K562 (cell line): ENCODE results near the gene COPS6. TPM values are rescaled to one million over a fixed set of nuclear protein-coding genes. Genes with fewer than 3 reads are reported as not detected.

Experiments
- CREM ChIP-seq: IDR thresholded peaks from 2 replicates; pipeline ENCODE4 v1.6.1; 2014; ENCODE audit warnings: antibody characterized with exemption, low read depth
- E2F3 ChIP-seq: fragments of 250-450 bp; sonication (Bioruptor Pico); IDR thresholded peaks from 2 replicates; pipeline ENCODE4 v1.4.0; 2020; ENCODE audit warnings: mild to moderate bottlenecking
- ESRRA ChIP-seq: fragments of 450-650 bp; IDR thresholded peaks from 2 replicates; pipeline ENCODE4 v1.6.1; 2014; ENCODE audit warnings: low read depth, mild to moderate bottlenecking, moderate library complexity, borderline replicate concordance
- GATAD2B ChIP-seq: fragments of 450-650 bp; IDR thresholded peaks from 2 replicates; pipeline ENCODE4 v1.6.1; 2017; ENCODE audit warnings: mild to moderate bottlenecking, borderline replicate concordance
- HDGF ChIP-seq: fragments of 450-650 bp; IDR thresholded peaks from 2 replicates; pipeline ENCODE4 v1.6.1; 2016
- HNRNPL ChIP-seq: fragments of 200-400 bp; formaldehyde crosslinking; IDR thresholded peaks from 2 replicates; pipeline ENCODE4 v1.6.1; 2017; ENCODE audit warnings: low read depth, mild to moderate bottlenecking, low read length
- KAT8 ChIP-seq: fragments of 450-650 bp; IDR thresholded peaks from 2 replicates; pipeline ENCODE4 v1.6.1; 2016; ENCODE audit warnings: low read depth, mild to moderate bottlenecking
- LCOR ChIP-seq: sonication (generic); formaldehyde crosslinking; IDR thresholded peaks from 2 replicates; pipeline ENCODE4 v1.8.0; 2022; ENCODE audit warnings: mild to moderate bottlenecking, missing genetic modification reagents
- LEF1 ChIP-seq: fragments of 450-650 bp; IDR thresholded peaks from 2 replicates; pipeline ENCODE4 v1.6.1; 2016; ENCODE audit warnings: mild to moderate bottlenecking
- MBD2 ChIP-seq: sonication (generic); IDR thresholded peaks from 2 replicates; pipeline ENCODE4 v1.6.1; 2016; ENCODE audit warnings: low read depth, borderline replicate concordance
- MEIS2 ChIP-seq: fragments of 450-650 bp; IDR thresholded peaks from 2 replicates; pipeline ENCODE4 v1.6.1; 2014; ENCODE audit warnings: mild to moderate bottlenecking; ENCODE audit not compliant: partially characterized antibody
- NR4A1 ChIP-seq, 2 experiments: fragments of 250-450 bp in 1 of 2; fragments of 450-650 bp in 1 of 2; sonication (Bioruptor Pico) in 1 of 2; IDR thresholded peaks; 2 replicates each; pipeline versions ENCODE4 v1.4.0 to v1.6.1; 2016 to 2020; ENCODE audit warnings: mild to moderate bottlenecking in 2 of 2, missing compliant biosample characterization in 1 of 2, missing genetic modification characterization in 1 of 2, moderate library complexity in 1 of 2
- POLR2AphosphoS2 ChIP-seq: IDR thresholded peaks from 2 replicates; pipeline ENCODE4 v1.6.1; 2012; ENCODE audit warnings: low read length, improper control_type of control experiment
- POLR2B ChIP-seq: fragments of 450-650 bp; IDR thresholded peaks from 2 replicates; pipeline ENCODE4 v1.6.1; 2018; ENCODE audit warnings: low read depth; ENCODE audit not compliant: partially characterized antibody
- ZKSCAN8 ChIP-seq: fragments of 200-800 bp; sonication (Bioruptor generic); IDR thresholded peaks from 2 replicates; pipeline ENCODE4 v1.6.1; 2016; ENCODE audit warnings: missing genetic modification characterization, missing compliant biosample characterization
- ZNF143 ChIP-seq: sonication (generic); formaldehyde crosslinking; IDR thresholded peaks from 2 replicates; pipeline ENCODE4 v1.9.0; 2022; ENCODE audit warnings: mild to moderate bottlenecking, missing genetic modification reagents
- ZNF764 ChIP-seq: fragments of 250-450 bp; sonication (Bioruptor Pico); IDR thresholded peaks from 2 replicates; pipeline ENCODE4 v1.4.0; 2020; ENCODE audit warnings: low read depth, mild to moderate bottlenecking, moderate library complexity
- polyA plus RNA-seq, 8 experiments: library from polyadenylated mRNA; depleted of rRNA in 4 of 8; stranded (reverse) in 5 of 8; unstranded in 3 of 8; fragments of >200 nt; fragmentation: Nextera tagmentation in 2 of 8; fragmentation: Illumina TruSeq in 1 of 8; extraction: Ambion mirVana in 2 of 8; extraction: Trizol in 1 of 8; gene quantifications; 2 replicates each; pipeline versions ENCODE4 v1.2.1 to v1.2.3, GENCODE V29; 2011 to 2014; ENCODE audit warnings: inconsistent platforms in 1 of 8, missing spikeins in 1 of 8
- total RNA-seq, 7 experiments: library from RNA; depleted of rRNA in 6 of 7; stranded (reverse); fragments of >200 nt in 6 of 7; fragmentation: Illumina TruSeq in 2 of 7; extraction: Trizol in 2 of 7; gene quantifications; 2 replicates each; pipeline versions ENCODE4 v1.2.1 to v1.2.3, GENCODE V29; 2011 to 2021; ENCODE audit warnings: low replicate concordance in 1 of 7
- TF ChIP-seq, protein P1 (sequence below): IDR thresholded peaks from 2 replicates; pipeline ENCODE4 v1.6.1; 2011; ENCODE audit warnings: borderline replicate concordance, low read depth, mild to moderate bottlenecking, moderate library complexity, low read length; ENCODE audit not compliant: insufficient read depth, poor library complexity, severe bottlenecking
- TF ChIP-seq, protein P2 (sequence below): sonication (generic); formaldehyde crosslinking; IDR thresholded peaks from 2 replicates; pipeline ENCODE4 v1.8.1; 2023; ENCODE audit warnings: mild to moderate bottlenecking, missing genetic modification reagents
- TF ChIP-seq, protein P3 (sequence below): fragments of 250-450 bp; sonication (Bioruptor Pico); IDR thresholded peaks from 2 replicates; pipeline ENCODE4 v1.5.0; 2021
- TF ChIP-seq, protein P4 (sequence below): fragments of 450-650 bp; IDR thresholded peaks from 2 replicates; pipeline ENCODE4 v1.6.1; 2016; ENCODE audit warnings: borderline replicate concordance

The COPS6 gene
- total and polyA plus RNA-seq, 9 of the 15 experiments (the other 6 are each of a cell fraction or from before 2014, with no cell fraction given) = 63.0 to 331 (median 168) TPM

DNA sequence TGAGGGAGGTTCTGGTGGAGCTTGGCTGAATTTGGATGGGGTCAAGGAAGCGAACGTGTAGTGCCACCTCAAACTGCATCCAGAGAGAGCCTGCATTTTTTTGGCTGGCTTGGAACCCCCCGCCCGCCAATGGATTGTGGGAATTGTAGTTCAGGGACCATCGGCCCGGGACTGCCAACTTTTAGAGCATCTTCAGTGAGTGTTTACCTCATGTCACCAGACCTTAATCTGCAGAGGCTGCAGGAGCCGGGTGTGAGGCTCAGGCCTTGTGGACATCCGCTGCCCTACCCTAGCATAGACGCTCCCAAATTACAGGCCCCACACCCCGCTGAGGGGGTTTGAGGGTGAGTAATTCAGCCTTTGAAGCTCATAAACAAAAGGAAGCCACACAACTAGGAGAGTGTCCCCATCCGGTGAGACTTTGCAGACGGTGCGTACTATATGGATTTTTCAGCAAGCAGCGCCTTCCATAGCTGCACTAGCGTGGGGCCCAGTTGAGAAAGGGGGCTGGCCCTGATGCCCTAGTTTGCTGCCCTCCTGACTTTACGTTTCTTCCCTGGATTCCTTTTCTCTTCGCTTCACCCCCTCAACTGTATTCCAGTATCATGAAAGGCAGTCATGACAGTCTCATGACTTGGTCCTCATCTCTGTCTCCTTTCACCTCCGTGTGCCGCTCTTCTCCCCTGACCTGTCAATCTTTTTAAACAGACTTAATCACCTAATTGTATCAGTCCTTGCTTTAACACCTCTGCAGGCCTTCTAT is 31.4 kb downstream of the COPS6 start (continued):
- TF ChIP-seq POLR2B (no peak), LCOR (CRISPR knock-in tag) (peak; percentile 55; the same call in 1 of the 2 replicates), HDGF (peak; percentile 76), ESRRA (0 out of 2 replicates have a peak, but pooled peaks have one; percentile 9), LEF1 (no peak), POLR2AphosphoS2 (peak; percentile 50; the same call in 1 of the 2 replicates), ZNF764 (CRISPR knock-in tag) (no peak), KAT8 (no peak), E2F3 (no peak), CREM (0 out of 2 replicates have a peak, but pooled peaks have one; percentile 25), ZNF143 (CRISPR knock-in tag) (peak; percentile 85), HNRNPL (no peak), MEIS2 (no peak), NR4A1 (CRISPR knock-in tag; IDR thresholded peaks at IDR 0.05) (no peak), NR4A1 (tag; IDR thresholded peaks at IDR 0.05) (0 out of 2 replicates have a peak, but pooled peaks have one; percentile 28), MBD2 (0 out of 2 replicates have a peak, but pooled peaks have one; percentile 2), GATAD2B (no peak), ZKSCAN8 (CRISPR knock-in tag) (0 out of 2 replicates have a peak, but pooled peaks have one; percentile 6)
- TF ChIP-seq, protein P1, sequence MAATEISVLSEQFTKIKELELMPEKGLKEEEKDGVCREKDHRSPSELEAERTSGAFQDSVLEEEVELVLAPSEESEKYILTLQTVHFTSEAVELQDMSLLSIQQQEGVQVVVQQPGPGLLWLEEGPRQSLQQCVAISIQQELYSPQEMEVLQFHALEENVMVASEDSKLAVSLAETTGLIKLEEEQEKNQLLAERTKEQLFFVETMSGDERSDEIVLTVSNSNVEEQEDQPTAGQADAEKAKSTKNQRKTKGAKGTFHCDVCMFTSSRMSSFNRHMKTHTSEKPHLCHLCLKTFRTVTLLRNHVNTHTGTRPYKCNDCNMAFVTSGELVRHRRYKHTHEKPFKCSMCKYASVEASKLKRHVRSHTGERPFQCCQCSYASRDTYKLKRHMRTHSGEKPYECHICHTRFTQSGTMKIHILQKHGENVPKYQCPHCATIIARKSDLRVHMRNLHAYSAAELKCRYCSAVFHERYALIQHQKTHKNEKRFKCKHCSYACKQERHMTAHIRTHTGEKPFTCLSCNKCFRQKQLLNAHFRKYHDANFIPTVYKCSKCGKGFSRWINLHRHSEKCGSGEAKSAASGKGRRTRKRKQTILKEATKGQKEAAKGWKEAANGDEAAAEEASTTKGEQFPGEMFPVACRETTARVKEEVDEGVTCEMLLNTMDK = no peak
- TF ChIP-seq, protein P2, sequence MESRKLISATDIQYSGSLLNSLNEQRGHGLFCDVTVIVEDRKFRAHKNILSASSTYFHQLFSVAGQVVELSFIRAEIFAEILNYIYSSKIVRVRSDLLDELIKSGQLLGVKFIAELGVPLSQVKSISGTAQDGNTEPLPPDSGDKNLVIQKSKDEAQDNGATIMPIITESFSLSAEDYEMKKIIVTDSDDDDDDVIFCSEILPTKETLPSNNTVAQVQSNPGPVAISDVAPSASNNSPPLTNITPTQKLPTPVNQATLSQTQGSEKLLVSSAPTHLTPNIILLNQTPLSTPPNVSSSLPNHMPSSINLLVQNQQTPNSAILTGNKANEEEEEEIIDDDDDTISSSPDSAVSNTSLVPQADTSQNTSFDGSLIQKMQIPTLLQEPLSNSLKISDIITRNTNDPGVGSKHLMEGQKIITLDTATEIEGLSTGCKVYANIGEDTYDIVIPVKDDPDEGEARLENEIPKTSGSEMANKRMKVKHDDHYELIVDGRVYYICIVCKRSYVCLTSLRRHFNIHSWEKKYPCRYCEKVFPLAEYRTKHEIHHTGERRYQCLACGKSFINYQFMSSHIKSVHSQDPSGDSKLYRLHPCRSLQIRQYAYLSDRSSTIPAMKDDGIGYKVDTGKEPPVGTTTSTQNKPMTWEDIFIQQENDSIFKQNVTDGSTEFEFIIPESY (CRISPR knock-in tag) = no peak
- TF ChIP-seq, protein P3, sequence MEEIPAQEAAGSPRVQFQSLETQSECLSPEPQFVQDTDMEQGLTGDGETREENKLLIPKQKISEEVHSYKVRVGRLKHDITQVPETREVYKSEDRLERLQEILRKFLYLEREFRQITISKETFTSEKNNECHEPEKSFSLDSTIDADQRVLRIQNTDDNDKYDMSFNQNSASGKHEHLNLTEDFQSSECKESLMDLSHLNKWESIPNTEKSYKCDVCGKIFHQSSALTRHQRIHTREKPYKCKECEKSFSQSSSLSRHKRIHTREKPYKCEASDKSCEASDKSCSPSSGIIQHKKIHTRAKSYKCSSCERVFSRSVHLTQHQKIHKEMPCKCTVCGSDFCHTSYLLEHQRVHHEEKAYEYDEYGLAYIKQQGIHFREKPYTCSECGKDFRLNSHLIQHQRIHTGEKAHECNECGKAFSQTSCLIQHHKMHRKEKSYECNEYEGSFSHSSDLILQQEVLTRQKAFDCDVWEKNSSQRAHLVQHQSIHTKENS = no peak
- TF ChIP-seq, protein P4, sequence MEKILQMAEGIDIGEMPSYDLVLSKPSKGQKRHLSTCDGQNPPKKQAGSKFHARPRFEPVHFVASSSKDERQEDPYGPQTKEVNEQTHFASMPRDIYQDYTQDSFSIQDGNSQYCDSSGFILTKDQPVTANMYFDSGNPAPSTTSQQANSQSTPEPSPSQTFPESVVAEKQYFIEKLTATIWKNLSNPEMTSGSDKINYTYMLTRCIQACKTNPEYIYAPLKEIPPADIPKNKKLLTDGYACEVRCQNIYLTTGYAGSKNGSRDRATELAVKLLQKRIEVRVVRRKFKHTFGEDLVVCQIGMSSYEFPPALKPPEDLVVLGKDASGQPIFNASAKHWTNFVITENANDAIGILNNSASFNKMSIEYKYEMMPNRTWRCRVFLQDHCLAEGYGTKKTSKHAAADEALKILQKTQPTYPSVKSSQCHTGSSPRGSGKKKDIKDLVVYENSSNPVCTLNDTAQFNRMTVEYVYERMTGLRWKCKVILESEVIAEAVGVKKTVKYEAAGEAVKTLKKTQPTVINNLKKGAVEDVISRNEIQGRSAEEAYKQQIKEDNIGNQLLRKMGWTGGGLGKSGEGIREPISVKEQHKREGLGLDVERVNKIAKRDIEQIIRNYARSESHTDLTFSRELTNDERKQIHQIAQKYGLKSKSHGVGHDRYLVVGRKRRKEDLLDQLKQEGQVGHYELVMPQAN = no peak
